Kidney epithelial cell (primary cell): ENCODE measurements around the gene TUBA3C. TPM values are rescaled to one million over a fixed set of nuclear protein-coding genes. Genes with fewer than 3 reads are reported as not detected.

ENCODE experiments used
- DNase-seq: peaks from one replicate; pipeline ENCODE4 v3.0.0-alpha.2; 2010; ENCODE audit warnings: low read depth
- H3K27me3 ChIP-seq: 2 replicates; pipeline ENCODE4 v1.6.0; 2011; ENCODE audit warnings: low read length; ENCODE audit not compliant: control insufficient read depth, insufficient read depth
- H3K36me3 ChIP-seq: 2 replicates; pipeline ENCODE4 v1.5.1; 2011; ENCODE audit warnings: low read length; ENCODE audit not compliant: control insufficient read depth, insufficient read depth
- H3K4me3 ChIP-seq: 2 replicates; pipeline ENCODE4 v1.5.1; 2011; ENCODE audit warnings: low read depth, mild to moderate bottlenecking, control low read depth, low read length
- total RNA-seq: library from RNA; depleted of rRNA; stranded (reverse); fragments of >200 nt; gene quantifications from 2 replicates; pipeline ENCODE4 v1.2.3, GENCODE V29; 2015
- TF ChIP-seq, protein P1 (sequence below): IDR thresholded peaks from 2 replicates; pipeline ENCODE4 v1.5.1; 2011; ENCODE audit warnings: mild to moderate bottlenecking, moderate library complexity, low read length, control low read depth, inconsistent platforms; ENCODE audit not compliant: insufficient read depth, poor library complexity, severe bottlenecking

Gene TUBA3C
- total RNA-seq, 1 donor from 2014 or later = not detected

DNA sequence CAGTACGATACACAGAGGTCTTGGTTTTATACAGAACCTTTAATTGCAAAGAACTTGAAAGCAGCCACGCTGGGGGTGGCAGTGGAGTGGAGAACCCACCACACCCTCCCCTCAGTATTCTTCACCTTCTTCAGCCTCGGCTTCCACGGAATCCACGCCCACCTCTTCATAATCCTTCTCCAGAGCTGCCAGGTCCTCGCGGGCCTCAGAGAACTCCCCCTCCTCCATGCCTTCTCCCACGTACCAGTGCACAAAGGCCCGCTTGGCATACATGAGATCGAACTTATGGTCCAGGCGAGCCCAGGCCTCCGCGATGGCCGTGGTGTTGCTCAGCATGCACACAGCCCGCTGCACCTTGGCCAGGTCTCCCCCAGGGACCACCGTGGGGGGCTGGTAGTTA, 7.9 kb downstream of the TUBA3C start:
- TF ChIP-seq, protein P1, sequence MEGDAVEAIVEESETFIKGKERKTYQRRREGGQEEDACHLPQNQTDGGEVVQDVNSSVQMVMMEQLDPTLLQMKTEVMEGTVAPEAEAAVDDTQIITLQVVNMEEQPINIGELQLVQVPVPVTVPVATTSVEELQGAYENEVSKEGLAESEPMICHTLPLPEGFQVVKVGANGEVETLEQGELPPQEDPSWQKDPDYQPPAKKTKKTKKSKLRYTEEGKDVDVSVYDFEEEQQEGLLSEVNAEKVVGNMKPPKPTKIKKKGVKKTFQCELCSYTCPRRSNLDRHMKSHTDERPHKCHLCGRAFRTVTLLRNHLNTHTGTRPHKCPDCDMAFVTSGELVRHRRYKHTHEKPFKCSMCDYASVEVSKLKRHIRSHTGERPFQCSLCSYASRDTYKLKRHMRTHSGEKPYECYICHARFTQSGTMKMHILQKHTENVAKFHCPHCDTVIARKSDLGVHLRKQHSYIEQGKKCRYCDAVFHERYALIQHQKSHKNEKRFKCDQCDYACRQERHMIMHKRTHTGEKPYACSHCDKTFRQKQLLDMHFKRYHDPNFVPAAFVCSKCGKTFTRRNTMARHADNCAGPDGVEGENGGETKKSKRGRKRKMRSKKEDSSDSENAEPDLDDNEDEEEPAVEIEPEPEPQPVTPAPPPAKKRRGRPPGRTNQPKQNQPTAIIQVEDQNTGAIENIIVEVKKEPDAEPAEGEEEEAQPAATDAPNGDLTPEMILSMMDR = no peak
- Histone ChIP-seq H3K4me3 (no peak overlapping the region), H3K36me3 (no peaks in the 10 kb centered on the region), H3K27me3 (no peaks in the 10 kb centered on the region)
- DNase-seq = no peak

DNA sequence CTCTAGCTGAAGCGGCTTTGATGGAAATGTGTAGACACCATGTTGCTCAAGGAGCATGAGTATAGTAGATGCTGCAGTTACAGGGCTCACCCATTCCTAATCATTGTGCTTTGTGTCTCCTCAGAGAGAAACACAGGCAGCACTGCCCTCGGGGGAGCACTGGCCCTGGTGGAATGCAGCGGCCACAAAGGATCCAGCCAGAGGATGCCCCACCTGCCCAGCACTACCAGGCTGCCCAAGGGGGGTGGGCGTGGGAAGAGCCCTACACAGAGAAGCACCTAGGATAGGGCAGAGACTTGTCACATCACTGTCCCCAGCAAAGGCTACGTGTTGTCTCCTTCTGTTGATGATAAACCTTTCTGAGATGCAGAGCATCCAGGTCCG, 9.0 kb downstream of the TUBA3C start:
- Histone ChIP-seq H3K36me3 (no peaks in the 10 kb centered on the region), H3K4me3 (no peak overlapping the region), H3K27me3 (no peaks in the 10 kb centered on the region)
- TF ChIP-seq, protein P1 = no peak
- DNase-seq = no peak

DNA sequence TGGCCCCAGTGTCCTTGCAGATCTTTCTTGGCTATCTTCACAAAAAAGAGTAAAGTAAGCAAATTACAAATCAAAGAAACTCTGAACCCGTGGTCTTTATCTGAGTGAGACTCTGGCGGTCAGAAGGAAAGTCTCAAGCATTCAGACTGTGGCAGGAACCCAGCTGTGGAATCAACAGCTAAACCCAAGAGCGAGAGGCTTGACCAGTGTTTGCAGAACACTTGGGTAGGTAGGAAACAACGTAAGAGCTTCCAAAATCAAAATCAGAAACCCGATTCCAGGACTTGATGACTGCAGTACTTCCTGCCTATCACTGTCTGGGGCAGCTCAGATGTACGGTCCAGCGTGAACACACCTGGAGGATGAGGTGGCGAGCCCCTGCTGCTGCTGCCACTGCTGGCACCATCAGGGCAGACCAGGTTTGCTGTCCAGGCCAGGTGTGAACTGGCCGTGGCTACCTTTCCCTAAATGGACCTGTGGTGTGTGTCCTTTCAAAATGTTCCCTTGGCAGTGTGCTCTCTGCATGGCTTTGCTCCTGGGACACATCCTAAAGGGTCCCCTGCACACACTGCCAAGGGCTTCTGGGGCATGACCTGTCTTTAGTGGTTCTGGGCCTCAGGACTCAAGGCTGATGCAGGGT, 9.5 kb downstream of the TUBA3C start:
- DNase-seq = no peak
- H3K27me3 ChIP-seq = no peaks in the 10 kb centered on the region
- TF ChIP-seq, protein P1 = no peak
- H3K36me3 ChIP-seq = no peaks in the 10 kb centered on the region
- H3K4me3 ChIP-seq = no peak overlapping the region

DNA sequence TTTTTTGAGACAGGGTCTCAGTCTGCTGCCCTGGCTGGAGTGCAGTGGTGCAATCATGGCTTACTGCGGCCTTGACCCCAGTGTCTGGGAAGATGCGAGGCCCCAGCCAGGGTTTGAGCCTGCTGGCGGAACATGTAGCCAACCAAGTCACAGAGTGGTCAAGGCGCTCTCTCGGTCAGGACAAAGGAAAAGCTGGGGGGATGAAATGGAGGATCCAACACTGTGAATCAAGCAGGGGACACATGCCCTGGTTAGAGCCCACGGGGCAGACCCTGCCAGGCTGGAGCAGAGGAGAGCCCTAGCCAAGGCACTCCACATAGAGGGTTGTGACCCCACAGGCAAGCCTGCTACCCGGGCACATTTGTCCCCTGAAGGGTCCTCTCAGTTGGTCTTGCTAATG, 10.1 kb downstream of the TUBA3C start:
- TF ChIP-seq, protein P1 = no peak
- Histone ChIP-seq H3K4me3 (no peak overlapping the region), H3K36me3 (no peaks in the 10 kb centered on the region), H3K27me3 (no peaks in the 10 kb centered on the region)
- DNase-seq = no peak

DNA sequence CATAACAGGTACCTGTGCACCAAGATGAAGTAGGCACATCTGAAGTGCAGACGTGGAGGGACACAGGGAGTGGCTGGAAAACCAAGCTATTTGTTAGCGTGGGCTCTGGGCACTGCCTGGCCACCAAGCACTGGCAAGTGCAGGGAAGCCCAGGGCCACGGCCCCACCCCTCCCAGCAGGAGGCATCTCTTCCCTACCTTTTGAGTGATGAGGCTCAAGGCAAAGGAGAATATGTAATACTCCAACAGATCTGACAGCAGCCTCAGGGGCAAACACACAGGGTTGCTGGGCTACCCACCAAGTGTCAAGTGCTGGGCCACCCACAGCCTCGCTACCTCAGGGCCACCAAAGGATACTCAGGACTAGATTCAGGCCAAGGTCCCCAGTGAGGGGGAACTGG, 11.6 kb downstream of the TUBA3C start:
- no peak overlapping the region for H3K4me3 ChIP-seq
- no peaks in the 10 kb centered on the region for H3K27me3 ChIP-seq
- no peaks in the 10 kb centered on the region for H3K36me3 ChIP-seq
- TF ChIP-seq, protein P1 = no peak
- no peak for DNase-seq

DNA sequence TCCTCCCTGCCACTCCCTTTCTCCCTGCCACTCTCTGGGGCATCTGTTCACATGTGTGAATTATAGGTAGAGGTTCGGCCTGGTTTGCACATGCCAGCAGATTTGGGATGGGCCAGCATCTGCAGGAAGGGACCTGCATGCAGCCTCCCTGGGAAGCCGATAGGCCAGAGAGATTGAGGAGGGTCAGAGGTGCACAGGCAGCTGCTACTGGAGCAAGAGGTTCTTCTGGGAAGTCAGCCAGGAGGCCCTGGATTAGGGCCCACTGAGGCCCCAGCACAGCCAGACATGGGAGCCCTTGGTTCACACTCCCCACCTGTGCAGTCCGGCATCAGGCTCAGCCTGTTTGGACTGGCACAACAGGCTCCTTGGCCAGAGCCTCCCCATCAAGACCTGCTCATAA, 12.1 kb downstream of the TUBA3C start:
- DNase-seq = no peak
- H3K4me3 ChIP-seq = no peak overlapping the region
- H3K36me3 ChIP-seq = no peaks in the 10 kb centered on the region
- no peaks in the 10 kb centered on the region for H3K27me3 ChIP-seq
- TF ChIP-seq, protein P1 = no peak
